Caco-2 (cell line): ENCODE results near the gene SNX19. TPM values are rescaled to one million over a fixed set of nuclear protein-coding genes. Genes with fewer than 3 reads are reported as not detected.
"Not testable (repeated sequence)": the region's sequence is repeated elsewhere in the genome, so short reads cannot be mapped to it uniquely, and the experiment has no call there.

ENCODE experiments used
- BruUV-seq: library from RNA; stranded (reverse); fragments of 400-500 nt; replicated peaks from 2 replicates; lab custom pipeline; 2021; lab: Mats Ljungman, UMichigan
- CTCF ChIA-PET: fragments of 300-600 bp; sonication (Branson Sonifier 250); formaldehyde crosslinking; loops from one replicate; lab custom pipeline; 2022; ENCODE audit warnings: antibody characterized with exemption; lab: Charles Lee
- POLR2A ChIA-PET: fragments of 300-600 bp; sonication (Branson Sonifier 250); formaldehyde crosslinking; loops from one replicate; lab custom pipeline; 2022; ENCODE audit warnings: antibody characterized with exemption; lab: Charles Lee
- DNase-seq, 2 experiments: peaks; one replicate each; pipeline versions ENCODE4 v3.0.0 to v3.0.0-alpha.2; 2020 to 2022
- H3K27me3 ChIP-seq: replicated peaks from 2 replicates; pipeline ENCODE4 v1.6.0; 2011; ENCODE audit warnings: low read length; ENCODE audit not compliant: control insufficient read depth, insufficient read depth
- H3K36me3 ChIP-seq: 2 replicates; pipeline ENCODE4 v1.5.1; 2011; ENCODE audit warnings: low read length; ENCODE audit not compliant: control insufficient read depth, insufficient read depth
- H3K4me1 ChIP-seq: fragments of 250-450 bp; sonication (Bioruptor Pico); 2 replicates; pipeline ENCODE4 v1.5.1; 2020; ENCODE audit warnings: mild to moderate bottlenecking
- H3K4me3 ChIP-seq: 2 replicates; pipeline ENCODE4 v1.5.1; 2011; ENCODE audit warnings: low read depth, mild to moderate bottlenecking, control low read depth, low read length
- H3K9me3 ChIP-seq: fragments of 250-450 bp; sonication (Bioruptor Pico); 2 replicates; pipeline ENCODE4 v1.5.1; 2020; ENCODE audit warnings: mild to moderate bottlenecking, moderate library complexity
- H3K27ac Mint-ChIP-seq: one replicate; pipeline ENCODE4 v1.8.0; 2022; ENCODE audit warnings: mixed read lengths; ENCODE audit not compliant: unreplicated experiment
- H3K27me3 Mint-ChIP-seq: one replicate; pipeline ENCODE4 v1.8.0; 2022; ENCODE audit warnings: mixed read lengths; ENCODE audit not compliant: insufficient read depth, unreplicated experiment
- H3K36me3 Mint-ChIP-seq: one replicate; pipeline ENCODE4 v1.8.0; 2022; ENCODE audit warnings: mild to moderate bottlenecking, mixed read lengths; ENCODE audit not compliant: insufficient read depth, unreplicated experiment
- H3K4me1 Mint-ChIP-seq: one replicate; pipeline ENCODE4 v1.8.0; 2022; ENCODE audit warnings: low read depth, mixed read lengths; ENCODE audit not compliant: unreplicated experiment
- H3K4me3 Mint-ChIP-seq: one replicate; pipeline ENCODE4 v1.8.0; 2022; ENCODE audit warnings: mild to moderate bottlenecking, moderate library complexity, mixed read lengths; ENCODE audit not compliant: unreplicated experiment
- H3K9me3 Mint-ChIP-seq: one replicate; pipeline ENCODE4 v1.8.0; 2022; ENCODE audit warnings: mixed read lengths; ENCODE audit not compliant: unreplicated experiment
- intact Hi-C: fragments of 100-400 bp; cut with micrococcal nuclease; formaldehyde crosslinking; loops from one replicate; pipeline ENCODE4 v1.10.0; 2022; ENCODE audit not compliant: unreplicated experiment
- total RNA-seq: library from RNA; stranded (reverse); gene quantifications from 2 replicates; pipeline ENCODE4 v1.2.3, GENCODE V29; 2022
- TF ChIP-seq, protein P1 (sequence below), 2 experiments: fragments of 200-600 bp in 1 of 2; IDR thresholded peaks; 1 replicate in 1 of 2; 2 replicates in 1 of 2; pipeline versions ENCODE4 v1.5.1 to v1.8.0; 2011 to 2022; ENCODE audit warnings: antibody characterized with exemption in 1 of 2, control low read depth in 1 of 2, inconsistent platforms in 1 of 2, low read depth in 1 of 2, low read length in 1 of 2, mild to moderate bottlenecking in 1 of 2, moderate library complexity in 1 of 2; ENCODE audit not compliant: insufficient read depth in 1 of 2, severe bottlenecking in 1 of 2, unreplicated experiment in 1 of 2

Gene SNX19
- total RNA-seq, 1 experiment from 2014 or later, result 82.4 TPM

DNA sequence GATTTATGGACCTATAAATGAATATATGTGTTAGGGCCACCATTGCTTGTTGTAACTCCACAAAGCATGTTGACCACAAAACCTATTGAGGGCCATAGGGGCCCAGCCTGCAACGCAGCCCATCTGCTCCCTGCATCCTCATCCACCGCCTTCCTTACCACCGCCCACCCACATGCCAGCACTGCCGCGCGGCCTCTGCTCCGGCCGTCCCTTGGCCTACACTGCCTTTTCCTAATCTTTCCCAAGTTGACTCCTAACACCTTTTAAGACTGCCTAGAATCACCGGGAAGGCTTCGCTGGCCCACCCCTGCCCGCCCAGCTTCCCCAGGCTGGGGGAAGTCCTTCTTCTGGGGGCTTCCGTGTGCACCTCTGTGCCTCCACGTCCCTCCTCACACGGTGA is 55.0 kb downstream of the SNX19 start:
- ChIA-PET POLR2A (no interaction called here), CTCF (interaction anchor here (0.9 to 7.3 kb wide), 7 partner anchors 9 to 436 kb away, joined by 3 to 132 read pairs (median 5); no protein-coding TSS in a partner anchor)
- Histone ChIP-seq H3K4me1 (no peaks in the 10 kb centered on the region), H3K36me3 (no peaks in the 10 kb centered on the region), H3K27me3 (no peaks in the 10 kb centered on the region), H3K9me3 (no peaks in the 10 kb centered on the region; the same call in 1 of the 2 replicates), H3K4me3 (no peak overlapping the region)
- no peak for DNase-seq
- Mint-ChIP-seq H3K27me3 (no peaks in the 10 kb centered on the region), H3K36me3 (peaks cover 6% of the 10 kb centered on the region), H3K9me3 (no peaks in the 10 kb centered on the region), H3K4me3 (no peak overlapping the region), H3K27ac (no peak overlapping the region), H3K4me1 (peaks cover 5% of the 10 kb centered on the region)
- BruUV-seq, result no TSS peak
- intact Hi-C loops, result loop anchor here (10.0 kb wide), 1 partner anchor 646 kb away; no protein-coding TSS in a partner anchor
- TF ChIP-seq, protein P1, sequence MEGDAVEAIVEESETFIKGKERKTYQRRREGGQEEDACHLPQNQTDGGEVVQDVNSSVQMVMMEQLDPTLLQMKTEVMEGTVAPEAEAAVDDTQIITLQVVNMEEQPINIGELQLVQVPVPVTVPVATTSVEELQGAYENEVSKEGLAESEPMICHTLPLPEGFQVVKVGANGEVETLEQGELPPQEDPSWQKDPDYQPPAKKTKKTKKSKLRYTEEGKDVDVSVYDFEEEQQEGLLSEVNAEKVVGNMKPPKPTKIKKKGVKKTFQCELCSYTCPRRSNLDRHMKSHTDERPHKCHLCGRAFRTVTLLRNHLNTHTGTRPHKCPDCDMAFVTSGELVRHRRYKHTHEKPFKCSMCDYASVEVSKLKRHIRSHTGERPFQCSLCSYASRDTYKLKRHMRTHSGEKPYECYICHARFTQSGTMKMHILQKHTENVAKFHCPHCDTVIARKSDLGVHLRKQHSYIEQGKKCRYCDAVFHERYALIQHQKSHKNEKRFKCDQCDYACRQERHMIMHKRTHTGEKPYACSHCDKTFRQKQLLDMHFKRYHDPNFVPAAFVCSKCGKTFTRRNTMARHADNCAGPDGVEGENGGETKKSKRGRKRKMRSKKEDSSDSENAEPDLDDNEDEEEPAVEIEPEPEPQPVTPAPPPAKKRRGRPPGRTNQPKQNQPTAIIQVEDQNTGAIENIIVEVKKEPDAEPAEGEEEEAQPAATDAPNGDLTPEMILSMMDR (IDR thresholded peaks at IDR 0.05; ENCODE audit: insufficient read depth in 1 of 2, low read depth in 1 of 2, low read length in 1 of 2, severe bottlenecking in 1 of 2, unreplicated experiment in 1 of 2), result no peak

- CTCF ChIA-PET, result interaction anchor here (0.6 to 7.3 kb wide), 4 partner anchors 8 to 426 kb away, joined by 3 to 132 read pairs (median 4); no protein-coding TSS in a partner anchor
- Mint-ChIP-seq H3K27me3 (no peaks in the 10 kb centered on the region), H3K36me3 (peaks cover 6% of the 10 kb centered on the region), H3K4me1 (no peaks in the 10 kb centered on the region), H3K9me3 (no peaks in the 10 kb centered on the region), H3K27ac (no peak overlapping the region), H3K4me3 (no peak overlapping the region)
- POLR2A ChIA-PET, result no interaction called here
- no peak for DNase-seq
- TF ChIP-seq, protein P1 (IDR thresholded peaks at IDR 0.05; ENCODE audit: insufficient read depth in 1 of 2, low read depth in 1 of 2, low read length in 1 of 2, severe bottlenecking in 1 of 2, unreplicated experiment in 1 of 2), result no peak
- Histone ChIP-seq H3K4me1 (no peaks in the 10 kb centered on the region), H3K36me3 (no peaks in the 10 kb centered on the region), H3K27me3 (no peaks in the 10 kb centered on the region), H3K9me3 (peaks cover 3% of the 10 kb centered on the region; the same call in 1 of the 2 replicates), H3K4me3 (no peak overlapping the region)
- BruUV-seq, result no TSS peak
- intact Hi-C loops, result loop anchor here (10.0 kb wide), 1 partner anchor 645 kb away; no protein-coding TSS in a partner anchor
Observed at GRCh38 chr11:130859886-130860285, 56.4 kb downstream of the SNX19 start.

- H3K9me3 ChIP-seq, result peaks cover 3% of the 10 kb centered on the region; the same call in 1 of the 2 replicates
- peaks cover 2% of the 10 kb centered on the region for H3K27me3 Mint-ChIP-seq
- H3K4me1 Mint-ChIP-seq, result no peaks in the 10 kb centered on the region
- CTCF ChIA-PET, result interaction anchor here (0.9 to 7.3 kb wide), 4 partner anchors 9 to 425 kb away, joined by 3 to 132 read pairs (median 5); partner anchors contain the start of gene ADAMTS15
- no peak overlapping the region for H3K4me3 Mint-ChIP-seq
- H3K36me3 ChIP-seq, result no peaks in the 10 kb centered on the region
- H3K9me3 Mint-ChIP-seq, result no peaks in the 10 kb centered on the region
- no peak overlapping the region for H3K27ac Mint-ChIP-seq
- BruUV-seq, result no TSS peak
- H3K4me3 ChIP-seq, result no peak overlapping the region
- H3K4me1 ChIP-seq, result no peaks in the 10 kb centered on the region
- peaks cover 6% of the 10 kb centered on the region for H3K36me3 Mint-ChIP-seq
- POLR2A ChIA-PET, result no interaction called here
- no peaks in the 10 kb centered on the region for H3K27me3 ChIP-seq
- intact Hi-C loops, result no loop called here
- DNase-seq, result peak in 1 of 2 experiments; percentile 40
- TF ChIP-seq, protein P1 (IDR thresholded peaks at IDR 0.05; ENCODE audit: insufficient read depth in 1 of 2, low read depth in 1 of 2, low read length in 1 of 2, severe bottlenecking in 1 of 2, unreplicated experiment in 1 of 2), result no peak
Observed at GRCh38 chr11:130858215-130858614, 58.1 kb downstream of the SNX19 start.

DNA sequence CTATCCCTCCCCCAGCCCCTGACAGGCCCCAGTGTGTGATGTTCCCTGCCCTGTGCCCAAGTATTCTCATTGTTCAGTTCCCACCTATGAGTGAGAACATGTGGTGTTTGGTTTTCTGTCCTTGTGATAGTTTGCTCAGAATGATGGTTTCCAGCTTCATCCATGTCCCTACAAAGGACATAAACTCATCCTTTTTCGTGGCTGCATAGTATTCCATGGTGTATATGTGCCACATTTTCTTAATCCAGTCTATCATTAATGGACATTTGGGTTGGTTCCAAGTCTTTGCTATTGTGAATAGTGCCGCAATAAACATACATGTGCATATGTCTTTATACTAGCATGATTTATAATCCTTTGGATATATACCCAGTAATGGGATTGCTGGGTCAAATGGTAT is 60.6 kb downstream of the SNX19 start:
- POLR2A ChIA-PET, H3K9me3 ChIP-seq, H3K27ac Mint-ChIP-seq, H3K4me1 ChIP-seq, H3K27me3 ChIP-seq, H3K36me3 Mint-ChIP-seq, DNase-seq, H3K4me3 ChIP-seq, H3K36me3 ChIP-seq, H3K9me3 Mint-ChIP-seq, H3K4me1 Mint-ChIP-seq, CTCF ChIA-PET, intact Hi-C loops, H3K4me3 Mint-ChIP-seq, BruUV-seq: not testable (repeated sequence)
- peaks cover 12% of the 10 kb centered on the region for H3K27me3 Mint-ChIP-seq
